Osteoblast (primary cell): ENCODE results near the gene RTKN2. TPM values are rescaled to one million over a fixed set of nuclear protein-coding genes. Genes with fewer than 3 reads are reported as not detected.

Experiments
- DNase-seq: peaks from one replicate; pipeline ENCODE4 v3.0.0; 2011; ENCODE audit warnings: low spot score, mixed read lengths; ENCODE audit not compliant: insufficient read length; ENCODE audit errors: missing footprints
- H2AFZ ChIP-seq: 2 replicates; pipeline ENCODE4 v1.6.0; 2011; ENCODE audit warnings: mild to moderate bottlenecking, low read length
- H3K27ac ChIP-seq: 2 replicates; pipeline ENCODE4 v1.5.1; 2011; ENCODE audit warnings: mild to moderate bottlenecking, low read depth, low read length, moderate library complexity
- H3K27me3 ChIP-seq: 2 replicates; pipeline ENCODE4 v1.6.0; 2012; ENCODE audit warnings: mild to moderate bottlenecking, control low read depth, inconsistent platforms, low read length, moderate library complexity; ENCODE audit not compliant: insufficient read depth
- H3K36me3 ChIP-seq: 2 replicates; pipeline ENCODE4 v1.5.1; 2011; ENCODE audit warnings: mild to moderate bottlenecking, low read length, control low read depth, moderate library complexity; ENCODE audit not compliant: insufficient read depth
- H3K4me1 ChIP-seq: 2 replicates; pipeline ENCODE4 v1.5.1; 2011; ENCODE audit warnings: mild to moderate bottlenecking, low read length, control low read depth, moderate library complexity; ENCODE audit not compliant: insufficient read depth
- H3K4me2 ChIP-seq: 2 replicates; pipeline ENCODE4 v1.6.0; 2011; ENCODE audit warnings: mild to moderate bottlenecking, low read length; ENCODE audit not compliant: insufficient read depth
- H3K4me3 ChIP-seq: fragments of 200-600 bp; sonication (generic); 3 replicates; pipeline ENCODE4 v1.5.1; 2012; ENCODE audit warnings: mild to moderate bottlenecking, low read length, inconsistent platforms; ENCODE audit not compliant: insufficient read depth
- H3K79me2 ChIP-seq: 2 replicates; pipeline ENCODE4 v1.6.0; 2012; ENCODE audit warnings: mild to moderate bottlenecking, low read length, control low read depth, inconsistent platforms; ENCODE audit not compliant: insufficient read depth
- H3K9me3 ChIP-seq: 2 replicates; pipeline ENCODE4 v1.5.1; 2011; ENCODE audit warnings: low read depth, low read length, control low read depth
- H4K20me1 ChIP-seq: 2 replicates; pipeline ENCODE4 v1.6.0; 2012; ENCODE audit warnings: mild to moderate bottlenecking, low read length, control low read depth; ENCODE audit not compliant: insufficient read depth
- CTCF ChIP-seq: IDR thresholded peaks from 2 replicates; pipeline ENCODE4 v1.5.1; 2011; ENCODE audit warnings: mild to moderate bottlenecking, low read depth, low read length, moderate library complexity; ENCODE audit errors: extremely low read depth
- total RNA-seq: library from RNA; depleted of rRNA; stranded (reverse); fragments of >200 nt; gene quantifications from 2 replicates; pipeline ENCODE4 v1.2.3, GENCODE V29; 2012

The RTKN2 gene
- total RNA-seq, 1 donor = 8.0 TPM

- H3K4me1 ChIP-seq = peaks cover 14% of the 10 kb centered on the region
- DNase-seq = no peak
- H3K9me3 ChIP-seq = no peaks in the 10 kb centered on the region
- no peak overlapping the region for H2AFZ ChIP-seq
- H3K79me2 ChIP-seq = no peaks in the 10 kb centered on the region
- H3K36me3 ChIP-seq = no peaks in the 10 kb centered on the region
- H3K4me3 ChIP-seq = no peak overlapping the region
- no peaks in the 10 kb centered on the region for H4K20me1 ChIP-seq
- H3K27me3 ChIP-seq = no peaks in the 10 kb centered on the region
- H3K4me2 ChIP-seq = peak overlapping the region; percentile 11
- TF ChIP-seq CTCF = no peak
- H3K27ac ChIP-seq = no peak overlapping the region
Observed at GRCh38 chr10:62261666-62262065, 7.0 kb downstream of the RTKN2 start.

DNA sequence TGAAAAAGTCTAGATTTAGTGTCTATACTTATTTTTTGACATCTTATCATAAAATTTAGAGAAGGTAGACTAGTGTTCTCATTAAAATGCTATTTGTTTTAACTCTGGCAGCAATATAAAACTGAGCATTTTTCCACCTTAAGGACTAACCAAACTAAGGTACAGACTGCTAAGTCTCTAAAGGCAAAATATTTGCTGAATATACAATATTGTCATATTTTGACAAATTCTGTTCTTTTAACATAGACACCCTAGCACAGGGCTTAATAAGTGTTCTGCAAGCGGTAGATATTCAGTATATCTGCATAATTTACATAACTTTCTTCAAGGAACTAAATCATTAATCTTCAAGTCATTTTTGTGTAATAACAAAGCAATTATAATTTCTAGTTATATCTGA, 8.6 kb downstream of the RTKN2 start:
- no peak for DNase-seq
- no peaks in the 10 kb centered on the region for H3K27me3 ChIP-seq
- no peaks in the 10 kb centered on the region for H3K9me3 ChIP-seq
- TF ChIP-seq CTCF = no peak
- H3K4me1 ChIP-seq = peaks cover 11% of the 10 kb centered on the region
- H3K4me3 ChIP-seq = no peak overlapping the region
- no peak overlapping the region for H2AFZ ChIP-seq
- H3K79me2 ChIP-seq = no peaks in the 10 kb centered on the region
- H4K20me1 ChIP-seq = no peaks in the 10 kb centered on the region
- H3K4me2 ChIP-seq = no peak overlapping the region
- H3K36me3 ChIP-seq = no peaks in the 10 kb centered on the region
- no peak overlapping the region for H3K27ac ChIP-seq

DNA sequence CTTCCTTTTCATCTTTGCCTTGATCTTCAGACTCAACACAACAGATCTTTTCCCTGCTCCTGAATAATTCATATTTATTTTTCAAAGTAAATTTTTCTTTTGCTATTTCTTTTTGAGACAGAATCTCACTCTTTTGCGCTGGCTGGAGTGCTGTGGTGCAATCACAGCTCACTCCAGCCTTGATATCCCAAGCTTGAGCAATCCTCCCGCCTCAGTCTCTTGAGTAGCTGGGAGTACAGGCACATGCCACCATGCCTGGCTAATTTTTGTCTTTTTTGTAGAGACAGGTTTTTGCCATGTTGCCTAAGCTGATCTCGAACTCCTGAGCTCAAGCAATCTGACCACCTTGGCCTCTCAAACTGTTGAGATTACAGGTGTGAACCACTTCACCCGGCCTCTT, 9.2 kb downstream of the RTKN2 start:
- Histone ChIP-seq H3K27me3 (no peaks in the 10 kb centered on the region), H3K79me2 (no peaks in the 10 kb centered on the region), H3K4me1 (peaks cover 9% of the 10 kb centered on the region), H4K20me1 (no peaks in the 10 kb centered on the region), H3K4me3 (no peak overlapping the region), H2AFZ (no peak overlapping the region), H3K9me3 (no peaks in the 10 kb centered on the region), H3K36me3 (no peaks in the 10 kb centered on the region), H3K27ac (no peak overlapping the region), H3K4me2 (no peak overlapping the region)
- no peak for DNase-seq
- TF ChIP-seq CTCF = no peak

DNA sequence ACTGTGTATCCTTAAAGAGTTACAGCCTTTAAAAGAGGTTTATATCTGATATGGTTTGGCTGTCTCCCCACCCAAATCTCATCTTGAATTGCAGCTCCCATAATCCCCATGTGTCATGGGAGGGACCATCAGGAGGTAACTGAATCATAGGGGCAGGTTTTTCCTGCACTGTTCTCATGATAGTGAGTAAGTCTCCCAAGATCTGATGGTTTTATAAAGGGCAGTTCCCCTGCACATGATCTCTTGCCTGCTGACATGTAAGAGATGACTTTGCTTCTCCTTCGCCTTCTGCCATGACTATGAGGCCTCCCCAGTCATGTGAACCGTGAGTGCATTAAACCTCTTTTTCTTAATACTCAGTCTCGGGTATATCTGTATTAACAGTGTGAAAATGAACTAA, 9.7 kb downstream of the RTKN2 start:
- Histone ChIP-seq H2AFZ (no peak overlapping the region), H3K36me3 (no peaks in the 10 kb centered on the region), H3K9me3 (no peaks in the 10 kb centered on the region), H3K27me3 (no peaks in the 10 kb centered on the region), H3K4me2 (no peak overlapping the region), H3K4me1 (peaks cover 7% of the 10 kb centered on the region), H3K4me3 (no peak overlapping the region), H4K20me1 (no peaks in the 10 kb centered on the region), H3K27ac (no peak overlapping the region), H3K79me2 (no peaks in the 10 kb centered on the region)
- TF ChIP-seq CTCF = no peak
- no peak for DNase-seq
